ENCODE results near the gene OXNAD1. TPM values are rescaled to one million over a fixed set of nuclear protein-coding genes. Genes with fewer than 3 reads are reported as not detected.

OXNAD1 gene
- total RNA-seq, 2 donors from 2014 or later: 23.4 to 26.2 TPM

DNA sequence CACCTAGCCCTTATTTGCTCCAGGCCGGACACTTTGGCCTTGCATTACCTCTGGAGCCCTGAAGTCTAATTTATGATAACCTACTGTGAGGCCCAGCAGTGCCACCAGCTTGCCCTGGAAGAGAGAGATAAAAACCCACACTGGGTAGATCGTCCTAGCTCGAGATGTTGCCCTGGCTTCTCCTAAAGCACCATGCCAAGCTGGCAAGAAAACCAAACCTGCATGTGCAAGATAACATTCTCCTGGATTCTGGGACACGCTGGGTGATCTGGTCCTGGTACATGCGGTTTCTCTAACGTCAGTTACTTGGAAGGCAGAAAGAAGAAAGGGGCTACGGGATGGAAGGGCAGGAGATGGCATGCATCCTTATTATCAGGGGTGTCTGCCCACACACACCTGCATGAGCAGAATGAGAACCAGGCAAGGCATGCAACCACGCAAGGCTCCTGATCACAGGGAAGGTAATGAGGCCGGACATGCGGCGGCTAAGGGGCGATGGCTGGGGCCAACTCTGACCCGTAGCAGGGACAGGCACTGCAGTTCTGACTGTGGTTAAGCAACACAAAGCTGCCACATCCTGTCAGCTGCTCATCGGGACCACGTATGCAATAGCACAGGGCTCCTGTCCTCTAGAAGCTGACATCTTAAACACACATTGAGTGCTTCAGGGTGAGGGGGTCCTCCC is 73.0 kb downstream of the OXNAD1 start:
- no peak overlapping the region for H3K27ac ChIP-seq
- H3K36me3 ChIP-seq: no peaks in the 10 kb centered on the region
- H3K27me3 ChIP-seq: no peaks in the 10 kb centered on the region
- H3K4me3 ChIP-seq: no peak overlapping the region
- H3K4me1 ChIP-seq: no peaks in the 10 kb centered on the region
- TF ChIP-seq, protein P1, sequence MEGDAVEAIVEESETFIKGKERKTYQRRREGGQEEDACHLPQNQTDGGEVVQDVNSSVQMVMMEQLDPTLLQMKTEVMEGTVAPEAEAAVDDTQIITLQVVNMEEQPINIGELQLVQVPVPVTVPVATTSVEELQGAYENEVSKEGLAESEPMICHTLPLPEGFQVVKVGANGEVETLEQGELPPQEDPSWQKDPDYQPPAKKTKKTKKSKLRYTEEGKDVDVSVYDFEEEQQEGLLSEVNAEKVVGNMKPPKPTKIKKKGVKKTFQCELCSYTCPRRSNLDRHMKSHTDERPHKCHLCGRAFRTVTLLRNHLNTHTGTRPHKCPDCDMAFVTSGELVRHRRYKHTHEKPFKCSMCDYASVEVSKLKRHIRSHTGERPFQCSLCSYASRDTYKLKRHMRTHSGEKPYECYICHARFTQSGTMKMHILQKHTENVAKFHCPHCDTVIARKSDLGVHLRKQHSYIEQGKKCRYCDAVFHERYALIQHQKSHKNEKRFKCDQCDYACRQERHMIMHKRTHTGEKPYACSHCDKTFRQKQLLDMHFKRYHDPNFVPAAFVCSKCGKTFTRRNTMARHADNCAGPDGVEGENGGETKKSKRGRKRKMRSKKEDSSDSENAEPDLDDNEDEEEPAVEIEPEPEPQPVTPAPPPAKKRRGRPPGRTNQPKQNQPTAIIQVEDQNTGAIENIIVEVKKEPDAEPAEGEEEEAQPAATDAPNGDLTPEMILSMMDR (IDR thresholded peaks at IDR 0.05): no peak
- intact Hi-C loops (cut with DNase I): no loop called here
- H3K9ac ChIP-seq (ENCODE audit: low read depth in 2 of 2, low read length in 2 of 2): no peak overlapping the region
- no peaks in the 10 kb centered on the region for H3K9me3 ChIP-seq
- peak; percentile 32 for DNase-seq

- Histone ChIP-seq H3K4me3 (no peak overlapping the region), H3K9ac (ENCODE audit: low read depth in 2 of 2, low read length in 2 of 2) (no peak overlapping the region), H3K27me3 (no peaks in the 10 kb centered on the region), H3K36me3 (no peaks in the 10 kb centered on the region), H3K9me3 (no peaks in the 10 kb centered on the region), H3K27ac (no peak overlapping the region), H3K4me1 (no peaks in the 10 kb centered on the region)
- TF ChIP-seq, protein P1 (IDR thresholded peaks at IDR 0.05): no peak
- intact Hi-C loops (cut with DNase I): no loop called here
- DNase-seq: no peak
These were observed 74.0 kb downstream of the OXNAD1 start for GRCh38 chr3:16338999-16339398.

DNA sequence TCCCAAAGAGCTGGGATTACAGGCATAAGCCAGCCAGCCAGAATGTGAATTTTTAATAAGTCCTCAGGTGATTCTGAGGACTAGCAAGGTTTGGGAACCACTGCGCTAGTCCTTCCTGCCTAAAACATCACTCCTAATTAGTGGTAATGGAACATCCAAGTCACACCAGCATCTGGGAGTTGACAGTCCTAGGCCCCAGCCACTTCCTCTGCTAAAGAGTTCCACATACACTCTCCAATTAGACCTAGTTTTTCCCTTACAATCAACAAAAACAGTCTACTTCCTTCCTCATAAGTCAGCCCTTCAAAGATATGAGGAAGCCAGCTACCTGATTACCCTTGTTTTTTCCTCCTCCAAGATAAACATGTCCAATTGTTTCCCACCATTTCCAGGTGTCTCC is 78.1 kb downstream of the OXNAD1 start:
- Histone ChIP-seq H3K4me3 (no peak overlapping the region), H3K9ac (ENCODE audit: low read depth in 2 of 2, low read length in 2 of 2) (no peak overlapping the region), H3K36me3 (no peaks in the 10 kb centered on the region), H3K4me1 (no peaks in the 10 kb centered on the region), H3K9me3 (no peaks in the 10 kb centered on the region), H3K27me3 (no peaks in the 10 kb centered on the region), H3K27ac (no peak overlapping the region)
- intact Hi-C loops (cut with DNase I): no loop called here
- DNase-seq: no peak
- TF ChIP-seq, protein P1 (IDR thresholded peaks at IDR 0.05): no peak

- no peak overlapping the region for H3K27ac ChIP-seq
- intact Hi-C loops (cut with DNase I): no loop called here
- no peaks in the 10 kb centered on the region for H3K9me3 ChIP-seq
- H3K9ac ChIP-seq (ENCODE audit: low read depth in 2 of 2, low read length in 2 of 2): no peak overlapping the region
- DNase-seq: no peak
- H3K36me3 ChIP-seq: no peaks in the 10 kb centered on the region
- no peaks in the 10 kb centered on the region for H3K27me3 ChIP-seq
- H3K4me1 ChIP-seq: no peaks in the 10 kb centered on the region
- no peak overlapping the region for H3K4me3 ChIP-seq
- TF ChIP-seq, protein P1 (IDR thresholded peaks at IDR 0.05): no peak
These were observed 81.5 kb downstream of the OXNAD1 start for GRCh38 chr3:16346413-16347081.

DNA sequence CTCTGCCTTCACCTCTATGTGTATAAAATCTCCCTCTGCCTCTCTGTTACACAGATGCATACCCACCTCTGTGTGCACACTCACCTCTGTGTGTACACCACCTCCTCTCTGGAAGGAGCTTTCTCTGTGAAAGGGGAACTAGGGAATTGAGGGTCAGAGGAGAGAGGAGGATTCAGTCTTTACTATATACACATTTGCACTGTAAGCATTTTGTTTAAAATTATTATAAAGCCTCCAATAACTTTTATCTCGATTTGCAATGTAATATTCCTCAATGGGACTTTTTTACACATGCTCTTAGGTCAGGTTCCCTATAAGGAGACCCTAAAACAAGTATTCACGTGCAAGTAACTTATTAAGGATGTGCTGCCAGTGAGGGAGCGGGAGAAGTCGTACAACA is 82.5 kb downstream of the OXNAD1 start:
- TF ChIP-seq, protein P1 (IDR thresholded peaks at IDR 0.05): no peak
- Histone ChIP-seq H3K36me3 (no peaks in the 10 kb centered on the region), H3K27ac (no peak overlapping the region), H3K4me1 (no peaks in the 10 kb centered on the region), H3K27me3 (no peaks in the 10 kb centered on the region), H3K4me3 (no peak overlapping the region), H3K9me3 (no peaks in the 10 kb centered on the region), H3K9ac (ENCODE audit: low read depth in 2 of 2, low read length in 2 of 2) (no peak overlapping the region)
- intact Hi-C loops (cut with DNase I): no loop called here
- no peak for DNase-seq

All from colonic mucosa (tissue), 4 donors.